ENCODE results near the gene OCIAD2. TPM values are rescaled to one million over a fixed set of nuclear protein-coding genes. Genes with fewer than 3 reads are reported as not detected.

Gene OCIAD2
- total RNA-seq: 16.4 TPM

GRCh38 chr4:48906206-48907173, at the start of gene OCIAD2:
TSS of gene OCIAD2 (minus strand) at chr4:48906774. CDS start at chr4:48904549, 2,225 bp downstream.

Other genes starting within 250 kb of the OCIAD2 start
- gene FRYL, start 126.5 kb downstream of the OCIAD2 start, total RNA-seq: 226 TPM
- 170 TPM for gene OCIAD1, start 75.7 kb downstream of the OCIAD2 start, total RNA-seq
- 1.4 TPM for gene CWH43, start 79.5 kb upstream of the OCIAD2 start, total RNA-seq

Data from camera-type eye (tissue), 1 donor.